Esophagus (tissue), 2 donors: Measurements from ENCODE around the gene MC1R. TPM values are rescaled to one million over a fixed set of nuclear protein-coding genes. Genes with fewer than 3 reads are reported as not detected.
A peak's percentile ranks its signal among the peaks of the same experiment; 100 is the strongest.
"Not testable (repeated sequence)": the region's sequence is repeated elsewhere in the genome, so short reads cannot be mapped to it uniquely, and the experiment has no call there.

ENCODE experiments used
- H3K27ac ChIP-seq, 2 donors: one replicate each; pipeline ENCODE4 v1.5.1; 2013; ENCODE audit warnings: low read depth in 2 of 2, mild to moderate bottlenecking in 2 of 2, inconsistent platforms in 1 of 2, low read length in 1 of 2, moderate library complexity in 1 of 2
- H3K27me3 ChIP-seq, 2 donors: one replicate each; pipeline ENCODE4 v1.6.1; 2013; ENCODE audit warnings: low read length in 2 of 2, control low read depth in 1 of 2, mild to moderate bottlenecking in 1 of 2; ENCODE audit not compliant: insufficient read depth in 2 of 2, control insufficient read depth in 1 of 2
- H3K36me3 ChIP-seq, 2 donors: one replicate each; pipeline ENCODE4 v1.6.1; 2013; ENCODE audit warnings: low read length in 1 of 2; ENCODE audit not compliant: control insufficient read depth in 2 of 2, insufficient read depth in 2 of 2
- H3K4me1 ChIP-seq, 2 donors: one replicate each; pipeline ENCODE4 v1.6.1; 2013; ENCODE audit warnings: low read length in 1 of 2; ENCODE audit not compliant: control insufficient read depth in 2 of 2, insufficient read depth in 2 of 2
- H3K4me3 ChIP-seq, 2 donors: one replicate each; pipeline ENCODE4 v1.5.1; 2013; ENCODE audit warnings: low read length in 2 of 2, mild to moderate bottlenecking in 2 of 2, low read depth in 1 of 2, moderate library complexity in 1 of 2
- H3K9me3 ChIP-seq, 2 donors: one replicate each; pipeline ENCODE4 v1.6.1; 2013; ENCODE audit warnings: mild to moderate bottlenecking in 2 of 2, low read depth in 1 of 2, low read length in 1 of 2, moderate library complexity in 1 of 2; ENCODE audit not compliant: control insufficient read depth in 2 of 2, insufficient read depth in 1 of 2
- WGBS, 2 donors: extraction: QIAGEN DNeasy Blood & Tissue Kit; methylation state at CpG; one replicate each; pipeline ENCODE4 v1.1.7; 2013; 5-methylcytosine and 5-hydroxymethylcytosine counted together
- polyA plus RNA-seq, 2 donors: library from polyadenylated mRNA; stranded (reverse); fragments of 200-250 nt; gene quantifications; one replicate each; pipeline ENCODE4 v1.2.3, GENCODE V29; 2013
- donor health status: healthy with polysubstance abuse.
- donor health status: Bipolar disorder and iron deficiency.

Gene MC1R
- polyA plus RNA-seq = 1 to 10 TPM; 1.3 to 3.3 TPM

- Histone ChIP-seq H3K27me3 (peaks cover 0 to 3% of the 10 kb centered on the region in 2 donors), H3K4me3 (peak within 1 kb of the TSS; percentile 5 to 6), H3K36me3 (peaks cover 0 to under 1% of the 10 kb centered on the region in 2 donors), H3K9me3 (no peaks in the 10 kb centered on the region), H3K27ac (no peak within 1 kb of the TSS), H3K4me1 (peaks cover 10 to 22% of the 10 kb centered on the region in 2 donors)
- WGBS, 2 donors = 7 to 10% methylated on average over 23 of the region's 23 CpGs
Observed at GRCh38 chr16:89918453-89919347, at the start of gene MC1R. TSS of gene MC1R (plus strand) at chr16:89918862. CDS start at chr16:89919259, 397 bp downstream.

- Histone ChIP-seq H3K9me3 (peaks cover 0 to 2% of the 10 kb centered on the region in 2 donors), H3K27ac (no peak overlapping the region), H3K27me3 (no peaks in the 10 kb centered on the region), H3K36me3 (peaks cover 0 to 8% of the 10 kb centered on the region in 2 donors), H3K4me3 (no peak overlapping the region), H3K4me1 (peaks cover 0 to 6% of the 10 kb centered on the region in 2 donors)
- 86 to 91% methylated on average over 12 of the region's 12 CpGs for WGBS, 2 donors
Observed at GRCh38 chr16:89869911-89870310, 48.8 kb upstream of the MC1R start.

GRCh38 chr16:89870440-89870839, 48.2 kb upstream of the MC1R start:
- Histone ChIP-seq H3K36me3 (peaks cover 0 to 8% of the 10 kb centered on the region in 2 donors), H3K4me3 (no peak overlapping the region), H3K9me3 (peaks cover 0 to 2% of the 10 kb centered on the region in 2 donors), H3K4me1 (peaks cover 0 to 6% of the 10 kb centered on the region in 2 donors), H3K27me3 (no peaks in the 10 kb centered on the region), H3K27ac (no peak overlapping the region)
- WGBS, 2 donors = 87 to 98% methylated on average over 6 of the region's 6 CpGs

GRCh38 chr16:89871895-89872294, 46.8 kb upstream of the MC1R start:
- Histone ChIP-seq H3K36me3 (peaks cover 0 to 8% of the 10 kb centered on the region in 2 donors), H3K4me1 (peaks cover 0 to 6% of the 10 kb centered on the region in 2 donors), H3K27me3 (no peaks in the 10 kb centered on the region), H3K4me3 (no peak overlapping the region), H3K9me3 (peaks cover 0 to 2% of the 10 kb centered on the region in 2 donors), H3K27ac (no peak overlapping the region)
- WGBS, 2 donors = 85 to 91% methylated on average over 9 of the region's 9 CpGs

- H3K4me3 ChIP-seq = peak within 1 kb of the TSS; percentile 56 to 97
- peaks cover 0 to 6% of the 10 kb centered on the region in 2 donors for H3K4me1 ChIP-seq
- H3K36me3 ChIP-seq = peaks cover 0 to 8% of the 10 kb centered on the region in 2 donors
- H3K27ac ChIP-seq = peak within 1 kb of the TSS; percentile 100
- H3K27me3 ChIP-seq = no peaks in the 10 kb centered on the region
- H3K9me3 ChIP-seq = no peaks in the 10 kb centered on the region
- WGBS, 2 donors = 1% methylated on average over 49 to 104 of the region's 104 CpGs
Observed at GRCh38 chr16:89873109-89873971, 45.3 kb upstream of the MC1R start, which contains the start of gene TCF25. TSS of gene TCF25 (plus strand) at chr16:89873592. CDS start at chr16:89873668, 76 bp downstream.

GRCh38 chr16:89873972-89874689, 44.5 kb upstream of the MC1R start:
- Histone ChIP-seq H3K27me3 (no peaks in the 10 kb centered on the region), H3K36me3 (peaks cover 0 to 13% of the 10 kb centered on the region in 2 donors), H3K4me1 (peaks cover 0 to 6% of the 10 kb centered on the region in 2 donors), H3K9me3 (no peaks in the 10 kb centered on the region), H3K27ac (peak overlapping the region; percentile 100), H3K4me3 (peak overlapping the region; percentile 56 to 97)
- 2 to 3% methylated on average over 42 to 61 of the region's 61 CpGs for WGBS, 2 donors

GRCh38 chr16:89879123-89879522, 39.5 kb upstream of the MC1R start:
- H3K9me3 ChIP-seq, H3K4me1 ChIP-seq, H3K27ac ChIP-seq, H3K4me3 ChIP-seq, H3K27me3 ChIP-seq: not testable (repeated sequence)
- WGBS, 2 donors = 96 to 98% methylated on average over 24 to 28 of the region's 28 CpGs
- H3K36me3 ChIP-seq = peaks cover 7 to 24% of the 10 kb centered on the region in 2 donors

- Histone ChIP-seq H3K27ac (peak overlapping the region in 1 of 2 donors; percentile 75), H3K4me1 (peaks cover 0 to 3% of the 10 kb centered on the region in 2 donors), H3K9me3 (no peaks in the 10 kb centered on the region), H3K4me3 (no peak overlapping the region), H3K36me3 (peaks cover 9 to 37% of the 10 kb centered on the region in 2 donors), H3K27me3 (no peaks in the 10 kb centered on the region)
- WGBS, 2 donors = 64 to 72% methylated on average over 18 of the region's 18 CpGs
Observed at GRCh38 chr16:89880477-89881367, 37.9 kb upstream of the MC1R start.
